Activated CD8-positive, alpha-beta memory T cell treated with anti-CD3 and anti-CD28 coated beads for 24 hours (primary cell): ENCODE data around the gene TSNAXIP1.
"Not testable (repeated sequence)": the region's sequence is repeated elsewhere in the genome, so short reads cannot be mapped to it uniquely, and the experiment has no call there.

Source experiments
- DNase-seq: peaks from one replicate; pipeline ENCODE4 v3.0.0-alpha.2; 2020

TSNAXIP1 gene

GRCh38 chr16:67786491-67786890 is 20.2 kb upstream of the TSNAXIP1 start:
- DNase-seq = no peak

- DNase-seq = no peak
Observed at GRCh38 chr16:67790071-67790470, 16.6 kb upstream of the TSNAXIP1 start.

GRCh38 chr16:67796099-67796718 is 10.5 kb upstream of the TSNAXIP1 start:
- no peak for DNase-seq

GRCh38 chr16:67800338-67800926 is 6.3 kb upstream of the TSNAXIP1 start:
- no peak for DNase-seq

- DNase-seq = no peak
Observed at GRCh38 chr16:67801241-67801640, 5.4 kb upstream of the TSNAXIP1 start.

- no peak for DNase-seq
Observed at GRCh38 chr16:67801883-67802282, 4.8 kb upstream of the TSNAXIP1 start.

GRCh38 chr16:67803894-67804293 is 2.8 kb upstream of the TSNAXIP1 start:
- no peak for DNase-seq

- DNase-seq = no peak
Observed at GRCh38 chr16:67804853-67805542, 1.7 kb upstream of the TSNAXIP1 start.

- DNase-seq = no peak
Observed at GRCh38 chr16:67805718-67806427, 816 bp upstream of the TSNAXIP1 start.

- no peak for DNase-seq
Observed at GRCh38 chr16:67807148-67807682, 526 bp downstream of the TSNAXIP1 start.

GRCh38 chr16:67811899-67812298 is 5.2 kb downstream of the TSNAXIP1 start:
- DNase-seq = no peak

- DNase-seq = no peak
Observed at GRCh38 chr16:67814567-67814966, 7.9 kb downstream of the TSNAXIP1 start.

GRCh38 chr16:67820608-67821259 is 14.0 kb downstream of the TSNAXIP1 start:
- DNase-seq = no peak

GRCh38 chr16:67822511-67822910 is 15.8 kb downstream of the TSNAXIP1 start:
- DNase-seq = no peak

- DNase-seq = no peak
Observed at GRCh38 chr16:67825119-67825518, 18.4 kb downstream of the TSNAXIP1 start.

- DNase-seq = no peak
Observed at GRCh38 chr16:67825906-67826305, 19.2 kb downstream of the TSNAXIP1 start.

- no peak for DNase-seq
Observed at GRCh38 chr16:67828651-67829050, 22.0 kb downstream of the TSNAXIP1 start.

GRCh38 chr16:67833030-67833414 is 26.3 kb downstream of the TSNAXIP1 start:
- no peak for DNase-seq

- peak; percentile 97 for DNase-seq
Observed at GRCh38 chr16:67833415-67834241, 26.9 kb downstream of the TSNAXIP1 start.

- DNase-seq = no peak
Observed at GRCh38 chr16:67834242-67834614, 27.5 kb downstream of the TSNAXIP1 start.

- not testable (repeated sequence) for DNase-seq
Observed at GRCh38 chr16:67837190-67837589, 30.5 kb downstream of the TSNAXIP1 start.

GRCh38 chr16:67837811-67838210 is 31.1 kb downstream of the TSNAXIP1 start:
- DNase-seq = no peak
